ENCODE data around the gene LIN28A.
"Not testable (repeated sequence)": the region's sequence is repeated elsewhere in the genome, so short reads cannot be mapped to it uniquely, and the experiment has no call there.

LIN28A gene

DNA sequence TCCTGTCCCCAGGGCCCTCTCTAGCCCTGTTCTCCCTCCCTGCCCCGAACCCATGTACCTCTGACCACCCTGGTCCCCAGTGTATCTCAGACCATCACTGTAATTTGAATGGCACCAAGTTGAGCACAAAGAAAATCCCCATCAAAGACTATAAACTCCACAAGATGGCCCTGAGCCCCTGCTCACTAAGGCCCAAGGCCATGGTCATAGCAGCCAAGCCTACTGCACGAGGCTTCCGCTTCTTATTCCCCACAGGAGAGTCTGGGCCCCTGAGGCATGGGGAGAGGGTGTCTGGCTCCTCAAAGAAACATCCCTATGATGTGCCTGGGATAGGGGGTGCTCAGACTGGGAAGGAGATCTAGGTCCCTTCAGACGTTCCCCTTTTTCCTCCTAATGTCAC is 42.6 kb upstream of the LIN28A start:
- DNase-seq (ENCODE audit: insufficient read length, low spot score) (no peak), FAIRE-seq (no peak)
- TF ChIP-seq, protein P1, sequence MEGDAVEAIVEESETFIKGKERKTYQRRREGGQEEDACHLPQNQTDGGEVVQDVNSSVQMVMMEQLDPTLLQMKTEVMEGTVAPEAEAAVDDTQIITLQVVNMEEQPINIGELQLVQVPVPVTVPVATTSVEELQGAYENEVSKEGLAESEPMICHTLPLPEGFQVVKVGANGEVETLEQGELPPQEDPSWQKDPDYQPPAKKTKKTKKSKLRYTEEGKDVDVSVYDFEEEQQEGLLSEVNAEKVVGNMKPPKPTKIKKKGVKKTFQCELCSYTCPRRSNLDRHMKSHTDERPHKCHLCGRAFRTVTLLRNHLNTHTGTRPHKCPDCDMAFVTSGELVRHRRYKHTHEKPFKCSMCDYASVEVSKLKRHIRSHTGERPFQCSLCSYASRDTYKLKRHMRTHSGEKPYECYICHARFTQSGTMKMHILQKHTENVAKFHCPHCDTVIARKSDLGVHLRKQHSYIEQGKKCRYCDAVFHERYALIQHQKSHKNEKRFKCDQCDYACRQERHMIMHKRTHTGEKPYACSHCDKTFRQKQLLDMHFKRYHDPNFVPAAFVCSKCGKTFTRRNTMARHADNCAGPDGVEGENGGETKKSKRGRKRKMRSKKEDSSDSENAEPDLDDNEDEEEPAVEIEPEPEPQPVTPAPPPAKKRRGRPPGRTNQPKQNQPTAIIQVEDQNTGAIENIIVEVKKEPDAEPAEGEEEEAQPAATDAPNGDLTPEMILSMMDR (IDR thresholded peaks at IDR 0.05; ENCODE audit: insufficient read depth, missing control alignments): no peak

DNA sequence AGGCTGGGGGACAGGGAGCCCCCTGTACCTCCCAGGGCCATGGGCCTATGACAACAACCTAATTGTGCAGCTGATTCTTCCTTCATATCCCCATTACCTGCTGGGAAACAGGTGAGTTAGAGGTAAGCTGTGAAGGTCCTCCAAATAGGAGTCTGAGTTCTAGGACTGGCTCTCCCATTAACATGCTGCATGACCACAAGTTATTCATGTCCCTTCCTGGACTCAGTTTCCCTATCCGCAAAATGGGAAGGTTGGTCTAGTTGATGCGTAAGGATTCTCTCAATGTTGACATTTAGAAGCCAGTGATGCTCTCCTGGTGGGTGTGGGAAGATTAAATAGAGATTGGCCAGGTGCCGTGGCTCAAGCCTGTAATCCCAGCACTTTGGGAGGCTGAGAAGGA is 42.1 kb upstream of the LIN28A start:
- DNase-seq (ENCODE audit: insufficient read length, low spot score) (no peak), FAIRE-seq (no peak)
- TF ChIP-seq, protein P1 (IDR thresholded peaks at IDR 0.05; ENCODE audit: insufficient read depth, missing control alignments): no peak

GRCh38 chr1:26370591-26371382 is 39.8 kb upstream of the LIN28A start:
- DNase-seq (ENCODE audit: insufficient read length, low spot score) (no peak), FAIRE-seq (no peak)
- TF ChIP-seq, protein P1 (IDR thresholded peaks at IDR 0.05; ENCODE audit: insufficient read depth, missing control alignments): no peak

DNA sequence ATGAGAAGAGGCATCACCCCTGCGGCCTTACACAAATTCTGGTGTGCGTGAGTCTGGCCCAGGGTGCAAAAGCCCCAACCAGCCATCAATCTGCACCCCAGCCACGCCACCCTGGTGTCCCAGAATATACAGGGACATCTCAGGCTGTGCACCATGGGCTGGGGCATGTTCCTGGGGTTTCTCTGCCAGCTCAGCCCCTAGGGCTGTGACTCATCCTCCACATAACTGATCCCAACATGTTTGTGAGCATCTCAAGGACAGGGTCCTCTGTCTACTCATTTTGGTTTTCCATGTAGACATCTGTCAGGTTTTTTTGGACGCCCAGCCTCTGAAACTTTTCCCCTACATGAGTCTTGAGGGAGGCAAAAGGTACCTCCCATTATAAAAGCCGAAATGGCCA is 38.6 kb upstream of the LIN28A start:
- FAIRE-seq (no peak), DNase-seq (ENCODE audit: insufficient read length, low spot score) (no peak)
- TF ChIP-seq, protein P1 (IDR thresholded peaks at IDR 0.05; ENCODE audit: insufficient read depth, missing control alignments): no peak

DNA sequence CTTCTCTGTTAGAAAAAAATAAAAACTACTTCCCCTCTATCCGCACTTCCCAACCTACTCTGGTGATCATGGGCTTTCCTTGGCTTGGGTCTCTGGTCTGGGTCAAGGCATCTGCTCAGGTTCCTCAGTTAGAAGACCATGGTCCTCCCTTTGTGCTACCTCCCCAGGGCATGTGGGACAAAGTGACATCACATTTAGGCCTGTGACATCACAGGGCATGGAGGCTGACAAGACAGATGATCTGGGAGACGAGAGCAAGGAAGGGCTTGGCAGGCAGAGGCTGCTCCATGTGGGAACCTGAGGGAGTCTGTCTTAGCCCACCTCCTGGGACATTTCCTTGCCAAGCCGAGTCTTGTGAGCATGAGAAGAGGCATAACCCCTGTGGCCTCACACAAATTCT is 38.0 kb upstream of the LIN28A start, which contains the start of gene ZNF683:
Gene ZNF683 (minus strand): TSS at position 140 of the 400 bp plus-strand sequence. CDS start 4,179 bp downstream, outside the sequence.
- not testable (repeated sequence) for DNase-seq (ENCODE audit: insufficient read length, low spot score); FAIRE-seq

GRCh38 chr1:26373281-26373680 is 37.3 kb upstream of the LIN28A start:
- TF ChIP-seq, protein P1 (IDR thresholded peaks at IDR 0.05; ENCODE audit: insufficient read depth, missing control alignments): no peak
- DNase-seq (ENCODE audit: insufficient read length, low spot score) (no peak), FAIRE-seq (no peak)

GRCh38 chr1:26373789-26374188 is 36.8 kb upstream of the LIN28A start:
- DNase-seq (ENCODE audit: insufficient read length, low spot score): no peak
- FAIRE-seq: no peak

GRCh38 chr1:26374361-26374760 is 36.3 kb upstream of the LIN28A start:
- not testable (repeated sequence) for FAIRE-seq

More at GRCh38 chr1:26373789-26374188, 36.8 kb upstream of the LIN28A start:
- TF ChIP-seq, protein P1 (IDR thresholded peaks at IDR 0.05; ENCODE audit: insufficient read depth, missing control alignments): no peak

More at GRCh38 chr1:26374361-26374760, 36.3 kb upstream of the LIN28A start:
- DNase-seq (ENCODE audit: insufficient read length, low spot score): not testable (repeated sequence)
